Measurements from ENCODE around the gene GSTT2B. TPM values are rescaled to one million over a fixed set of nuclear protein-coding genes. Genes with fewer than 3 reads are reported as not detected.
"Not testable (repeated sequence)": the region's sequence is repeated elsewhere in the genome, so short reads cannot be mapped to it uniquely, and the experiment has no call there.

Gene GSTT2B
- total RNA-seq, 1 donor from 2014 or later = 2.9 TPM

GRCh38 chr22:23986538-23987178, 25.7 kb upstream of the GSTT2B start:
- not testable (repeated sequence) for DNase-seq (ENCODE audit: low spot score); ATAC-seq

GRCh38 chr22:23986089-23986488, 25.1 kb upstream of the GSTT2B start:
- not testable (repeated sequence) for DNase-seq (ENCODE audit: low spot score); ATAC-seq

- ATAC-seq (no peak), DNase-seq (ENCODE audit: low spot score) (no peak)
Observed at GRCh38 chr22:23984430-23984829, 23.4 kb upstream of the GSTT2B start.

GRCh38 chr22:23980567-23980966, 19.6 kb upstream of the GSTT2B start:
- DNase-seq (ENCODE audit: low spot score); ATAC-seq: not testable (repeated sequence)

- peak; percentile 93 for ATAC-seq
- not testable (repeated sequence) for DNase-seq (ENCODE audit: low spot score)
Observed at GRCh38 chr22:23979557-23980240, 18.7 kb upstream of the GSTT2B start, which contains the start of gene GSTT2. GSTT2 (plus strand) TSS chr22:23980134.

- not testable (repeated sequence) for ATAC-seq; DNase-seq (ENCODE audit: low spot score)
Observed at GRCh38 chr22:23977304-23977703, 16.3 kb upstream of the GSTT2B start.

- ATAC-seq = peak; percentile 63
- DNase-seq (ENCODE audit: low spot score) = not testable (repeated sequence)
Observed at GRCh38 chr22:23974836-23975352, 13.9 kb upstream of the GSTT2B start.

- ATAC-seq = peak; percentile 90
- DNase-seq (ENCODE audit: low spot score) = not testable (repeated sequence)
Observed at GRCh38 chr22:23974345-23974744, 13.3 kb upstream of the GSTT2B start, which contains the start of gene DDT. DDT (minus strand) TSS chr22:23974441; CDS start chr22:23974414, 27 bp downstream.

- DNase-seq (ENCODE audit: low spot score); ATAC-seq: not testable (repeated sequence)
Observed at GRCh38 chr22:23971927-23972326, 10.9 kb upstream of the GSTT2B start.

- no peak for DNase-seq (ENCODE audit: low spot score)
- ATAC-seq = no peak
Observed at GRCh38 chr22:23970816-23971486, 10.0 kb upstream of the GSTT2B start.

- ATAC-seq = no peak
Observed at GRCh38 chr22:23970201-23970641, 9.2 kb upstream of the GSTT2B start.

GRCh38 chr22:23969071-23969470, 8.1 kb upstream of the GSTT2B start:
- DNase-seq (ENCODE audit: low spot score) (no peak), ATAC-seq (no peak)

More at GRCh38 chr22:23970201-23970641, 9.2 kb upstream of the GSTT2B start:
- no peak for DNase-seq (ENCODE audit: low spot score)

- not testable (repeated sequence) for DNase-seq (ENCODE audit: low spot score)
- peak; percentile 91 for ATAC-seq
Observed at GRCh38 chr22:23966568-23966967, 5.6 kb upstream of the GSTT2B start, which contains the start of gene DDTL. DDTL (plus strand) TSS chr22:23966888; CDS start chr22:23966915, 27 bp downstream.

- DNase-seq (ENCODE audit: low spot score) = not testable (repeated sequence)
- ATAC-seq = peak; percentile 60
Observed at GRCh38 chr22:23966094-23966493, 5.1 kb upstream of the GSTT2B start.

GRCh38 chr22:23956301-23956900, 4.6 kb downstream of the GSTT2B start:
- DNase-seq (ENCODE audit: low spot score) = peak; percentile 75

GRCh38 chr22:23955886-23956285, 5.1 kb downstream of the GSTT2B start:
- not testable (repeated sequence) for DNase-seq (ENCODE audit: low spot score); ATAC-seq

More at GRCh38 chr22:23956301-23956900, 4.6 kb downstream of the GSTT2B start:
- peak; percentile 82 for ATAC-seq

- DNase-seq (ENCODE audit: low spot score); ATAC-seq: not testable (repeated sequence)
Observed at GRCh38 chr22:23954991-23955305, 6.0 kb downstream of the GSTT2B start.

- not testable (repeated sequence) for DNase-seq (ENCODE audit: low spot score); ATAC-seq
Observed at GRCh38 chr22:23954193-23954990, 6.6 kb downstream of the GSTT2B start.

- not testable (repeated sequence) for ATAC-seq
Observed at GRCh38 chr22:23953485-23953884, 7.5 kb downstream of the GSTT2B start.

More at GRCh38 chr22:23953485-23953884, 7.5 kb downstream of the GSTT2B start:
- DNase-seq (ENCODE audit: low spot score) = not testable (repeated sequence)
